Measurements from ENCODE around the gene MCM9.
"Not testable (repeated sequence)": the region's sequence is repeated elsewhere in the genome, so short reads cannot be mapped to it uniquely, and the experiment has no call there.

The MCM9 gene

DNA sequence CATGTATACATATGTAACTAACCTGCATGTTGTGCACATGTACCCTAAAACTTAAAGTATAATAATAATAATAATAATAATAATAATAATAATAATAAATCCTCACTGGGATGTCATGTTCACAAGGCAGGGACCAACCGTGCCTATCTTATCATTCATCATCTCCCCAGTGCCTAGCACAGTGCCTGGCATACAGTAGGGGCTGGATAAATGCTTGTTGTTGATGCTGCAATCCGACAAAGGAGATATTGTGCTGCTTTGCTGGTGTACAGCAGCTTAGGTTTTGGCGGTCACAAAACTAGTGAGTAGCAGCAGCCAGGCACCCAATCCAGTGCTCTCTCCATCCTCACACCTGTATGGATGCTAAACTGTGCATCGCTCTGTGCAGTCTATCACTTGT lies 135.1 kb downstream of the MCM9 start:
- DNase-seq (ENCODE audit: low read depth) = no peak

DNA sequence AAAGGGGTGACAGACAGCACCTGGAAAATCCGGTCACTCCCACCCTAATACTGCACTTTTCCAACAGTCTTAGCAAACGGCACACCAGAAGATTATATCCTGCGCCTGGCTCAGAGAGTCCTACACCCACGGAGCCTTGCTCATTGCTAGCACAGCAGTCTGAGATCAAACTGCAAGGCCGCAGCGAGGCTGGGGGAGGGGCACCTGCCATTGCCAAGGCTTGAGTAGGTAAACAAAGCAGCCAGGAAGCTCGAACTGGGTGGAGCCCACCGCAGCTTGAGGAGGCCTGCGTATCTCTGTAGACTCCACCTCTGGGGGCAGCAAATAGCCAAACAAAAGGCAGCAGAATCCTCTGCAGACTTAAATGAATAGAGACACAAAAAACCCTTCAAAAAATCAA lies 138.4 kb downstream of the MCM9 start:
- not testable (repeated sequence) for DNase-seq (ENCODE audit: low read depth)

DNA sequence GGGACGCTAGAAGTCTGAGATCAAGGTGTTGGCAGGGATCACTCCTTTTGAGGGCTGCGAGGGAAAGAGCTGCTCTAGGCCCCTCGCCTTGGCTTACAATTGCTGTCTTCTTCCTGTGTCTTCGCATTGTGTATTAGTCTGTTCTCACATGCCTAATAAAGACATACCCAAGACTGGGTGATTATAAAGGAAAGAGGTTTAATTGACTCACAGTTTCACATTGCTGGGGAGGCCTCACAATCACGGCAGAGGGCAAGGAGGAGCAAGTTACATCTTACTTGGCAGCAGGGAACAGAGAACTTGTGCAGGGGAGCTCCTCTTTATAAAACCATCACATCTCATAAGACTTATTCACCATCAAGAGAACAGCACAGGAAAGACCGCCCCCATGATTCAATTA lies 143.5 kb downstream of the MCM9 start:
- DNase-seq (ENCODE audit: low read depth) = no peak

DNA sequence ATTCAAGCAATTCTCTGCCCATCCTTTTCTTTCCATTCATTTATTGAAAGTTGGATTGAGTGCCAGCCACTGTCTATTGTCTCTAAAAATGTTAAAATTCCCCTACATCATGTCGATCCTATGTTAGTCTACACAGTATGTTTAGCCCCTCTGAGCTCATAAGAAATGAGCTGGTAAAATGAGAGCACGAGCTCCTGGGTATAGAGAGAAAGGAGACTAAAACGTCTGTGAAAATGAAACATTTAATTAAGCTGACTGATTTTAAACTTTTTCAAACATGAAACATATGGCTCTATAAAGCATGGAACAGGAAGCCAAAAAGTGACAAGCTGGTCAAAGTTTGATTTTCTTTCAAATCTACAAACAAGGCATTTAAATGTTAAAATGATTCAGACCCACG lies 145.0 kb downstream of the MCM9 start:
- DNase-seq (ENCODE audit: low read depth) = no peak

DNA sequence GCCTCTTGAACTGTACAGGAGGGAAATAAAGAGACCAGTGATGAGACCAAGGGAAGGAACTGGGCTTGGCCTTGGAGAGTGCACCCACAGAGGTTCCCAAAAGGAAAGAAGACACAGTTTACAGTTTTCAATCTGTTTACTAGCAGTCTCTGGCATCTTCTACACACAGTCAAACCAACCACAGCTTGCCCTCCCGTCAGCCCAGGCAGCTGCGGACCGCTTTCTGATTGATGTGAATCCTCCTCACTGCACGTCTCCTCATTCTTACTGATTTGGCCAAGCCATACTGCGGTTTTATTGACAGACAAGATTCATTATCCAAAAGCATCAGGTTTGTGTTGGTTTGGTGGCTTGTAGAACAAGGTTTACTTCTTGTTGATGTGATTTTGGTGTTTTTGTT lies 145.5 kb downstream of the MCM9 start:
- DNase-seq (ENCODE audit: low read depth) = no peak

DNA sequence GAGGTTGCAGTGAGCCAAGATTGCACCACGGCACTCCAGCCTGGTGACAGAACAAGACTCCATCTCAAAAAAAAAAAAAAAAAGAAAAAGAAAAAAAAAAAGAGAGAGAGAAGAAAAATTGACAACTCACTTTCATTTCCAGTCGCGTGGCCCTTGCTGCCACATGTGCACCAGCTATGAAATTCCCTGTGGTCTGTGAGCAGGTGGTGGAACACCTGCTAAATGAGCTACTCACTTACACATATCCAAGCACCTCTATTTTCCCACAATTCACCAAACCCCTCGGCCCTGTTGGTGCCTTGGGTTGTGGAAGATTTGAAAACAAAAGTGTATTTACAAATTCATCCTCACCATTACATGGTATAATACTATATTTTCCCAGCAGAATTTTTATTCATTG lies 146.3 kb downstream of the MCM9 start:
- DNase-seq (ENCODE audit: low read depth) = no peak

DNA sequence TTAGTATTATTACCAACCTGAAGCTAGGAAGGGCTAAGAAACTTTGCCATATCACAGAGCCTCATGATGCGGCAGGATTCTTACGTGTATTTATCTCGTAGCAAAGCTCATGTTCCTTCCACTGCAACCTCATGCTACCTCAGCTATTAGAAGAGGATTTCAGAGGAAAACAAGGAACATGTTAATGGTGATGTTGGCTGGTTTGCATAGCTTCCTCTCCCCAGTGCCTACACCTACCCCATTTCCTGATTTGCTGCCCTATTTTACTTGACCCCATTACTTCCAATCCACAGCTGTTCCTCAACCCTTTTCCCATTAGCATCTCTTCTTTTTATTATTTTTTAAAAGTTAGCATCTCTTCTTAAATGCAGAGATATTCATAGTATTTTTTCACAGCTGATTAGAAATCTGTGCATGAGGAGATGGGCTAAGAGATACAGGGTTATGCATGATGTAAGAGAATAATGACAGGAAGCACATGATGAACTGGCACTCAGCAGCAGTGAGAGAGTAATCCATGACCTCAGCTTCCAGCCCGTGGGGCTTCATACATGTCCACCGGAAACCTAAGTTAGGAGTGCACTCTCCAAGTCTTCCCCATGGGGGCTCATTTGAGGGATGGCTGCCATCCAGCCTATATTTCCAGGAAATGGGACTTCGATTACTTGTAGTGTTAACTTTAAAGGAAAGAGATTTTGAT lies 147.1 kb downstream of the MCM9 start:
- DNase-seq (ENCODE audit: low read depth) = no peak

DNA sequence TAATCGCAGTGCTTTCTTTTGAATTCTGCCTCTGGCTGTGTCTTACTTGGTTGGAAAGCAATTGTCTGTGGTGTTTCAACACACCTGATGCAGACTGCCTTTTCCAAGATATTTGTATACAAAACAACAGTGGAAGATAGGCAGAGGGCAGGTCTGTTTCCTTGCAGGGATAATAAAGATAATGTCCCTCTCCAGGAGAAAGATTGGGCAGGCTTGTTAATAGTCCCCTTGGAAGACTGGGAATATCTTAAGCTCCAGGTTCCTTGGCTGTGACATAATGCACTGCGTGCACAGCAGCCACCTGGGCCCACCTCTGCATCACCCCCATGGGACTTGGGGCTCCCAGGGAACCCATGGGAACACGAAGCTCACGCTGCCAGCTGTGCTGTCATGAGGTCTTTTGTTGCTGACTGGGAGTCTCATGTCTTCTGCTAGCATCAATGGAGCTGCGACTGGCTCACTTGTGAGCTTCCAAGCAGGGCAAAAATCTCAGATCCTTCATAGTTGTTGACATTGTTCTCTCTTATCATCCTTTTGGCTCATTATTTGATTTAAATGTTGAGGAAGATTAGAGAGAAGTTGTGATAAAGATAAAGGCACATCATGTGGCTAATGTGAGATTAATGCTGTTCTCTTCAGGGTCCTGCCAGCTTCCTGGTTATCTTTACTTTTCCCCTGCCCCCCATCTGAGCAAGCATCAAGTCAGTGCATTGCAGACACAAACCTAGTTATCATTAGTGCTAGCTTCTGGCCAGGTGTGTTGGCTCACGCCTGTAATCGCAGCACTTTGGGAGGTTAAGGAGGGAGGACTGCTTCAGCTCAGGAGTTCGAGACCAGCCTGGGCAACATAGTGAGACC lies 148.1 kb downstream of the MCM9 start:
- DNase-seq (ENCODE audit: low read depth) = no peak

DNA sequence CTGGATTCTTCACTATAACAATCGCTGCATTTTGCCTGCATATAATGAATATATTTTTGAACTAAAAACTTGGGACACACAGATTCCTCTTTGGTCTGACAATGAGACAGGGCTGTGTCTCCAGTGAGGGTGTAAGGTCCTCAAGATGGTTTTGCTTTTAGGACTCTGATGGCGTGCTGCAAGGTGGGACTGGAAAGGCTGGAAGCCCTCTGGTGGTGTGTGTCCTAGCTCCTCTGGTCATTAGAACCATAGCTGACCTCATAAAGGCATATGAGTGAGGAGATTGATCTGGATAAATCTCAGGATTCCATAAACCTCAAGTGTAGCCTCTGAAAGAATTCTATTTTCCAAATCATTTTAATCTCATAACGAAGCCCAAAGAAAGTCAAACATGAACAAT lies 149.4 kb downstream of the MCM9 start:
- no peak for DNase-seq (ENCODE audit: low read depth)

DNA sequence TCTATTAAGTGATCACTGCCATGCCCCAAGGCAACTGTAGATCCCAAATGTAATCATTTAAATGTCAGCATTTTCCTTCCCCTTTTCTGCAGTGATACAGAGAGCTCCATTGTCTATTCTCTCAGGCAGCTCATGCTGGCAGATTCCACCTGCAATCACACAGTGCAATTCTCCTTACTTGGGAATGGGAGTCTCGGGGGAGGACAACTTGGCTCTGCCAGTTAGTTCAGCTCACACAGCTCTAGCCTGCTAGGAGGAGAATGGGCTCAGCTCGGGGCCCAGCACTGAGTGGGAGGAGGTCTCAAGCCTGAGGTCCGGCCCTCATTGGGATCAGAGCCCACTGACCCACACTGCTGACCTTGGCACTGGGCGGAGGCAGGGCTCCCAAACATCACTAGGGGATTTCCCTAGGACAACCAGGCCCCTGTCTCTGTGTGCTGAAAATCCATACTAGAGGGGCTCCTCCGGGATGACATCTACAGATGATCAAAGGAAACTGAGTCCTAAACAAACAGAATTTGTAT lies 150.3 kb downstream of the MCM9 start:
- no peak for DNase-seq (ENCODE audit: low read depth)

DNA sequence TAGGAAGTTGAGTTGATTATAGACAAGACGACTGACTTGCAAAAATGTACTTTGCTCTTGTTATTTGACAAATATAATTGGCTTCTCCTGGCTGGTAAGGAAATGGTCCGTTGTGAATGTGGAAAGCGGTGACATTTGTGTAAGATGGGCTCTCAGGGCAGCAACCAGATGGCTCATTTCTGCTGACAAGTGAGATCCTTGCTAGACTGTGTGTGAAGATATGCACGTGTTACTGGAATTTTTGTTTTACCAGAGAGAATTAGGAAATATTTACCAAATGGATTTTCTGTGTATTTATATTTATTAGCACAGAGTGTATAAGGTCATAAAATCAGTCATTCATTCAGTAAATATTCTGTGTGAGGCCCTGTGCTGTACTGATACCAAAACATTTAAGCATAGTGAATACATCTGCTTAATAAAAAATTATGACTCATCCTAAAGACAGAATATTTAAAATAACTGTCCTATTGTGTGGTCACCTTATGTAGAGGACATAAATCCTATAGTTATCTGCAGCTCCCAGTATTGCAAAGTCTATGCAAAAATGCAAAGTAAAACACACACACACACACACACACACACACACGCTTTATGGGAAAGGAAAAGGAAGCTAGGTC lies 150.9 kb downstream of the MCM9 start:
- no peak for DNase-seq (ENCODE audit: low read depth)

DNA sequence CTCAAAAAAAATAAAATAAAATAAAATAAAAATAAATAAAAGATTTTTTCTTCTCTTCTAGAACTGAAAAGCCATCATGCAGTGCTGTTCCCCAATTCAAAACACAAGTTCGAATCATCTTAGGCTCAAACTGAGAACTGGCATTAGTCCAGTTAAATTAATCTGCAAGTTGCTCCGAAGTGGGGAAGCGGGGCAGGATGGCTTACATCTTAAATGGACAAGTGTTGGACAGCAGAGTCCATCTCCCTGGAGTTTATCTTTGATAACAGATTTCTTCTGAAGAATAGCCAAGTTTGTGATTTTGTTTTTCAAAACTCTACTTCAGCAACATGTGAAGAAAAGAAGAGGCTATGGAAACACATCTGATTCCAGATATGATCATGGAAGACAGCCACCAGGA lies 152.3 kb downstream of the MCM9 start:
- DNase-seq (ENCODE audit: low read depth) = no peak

DNA sequence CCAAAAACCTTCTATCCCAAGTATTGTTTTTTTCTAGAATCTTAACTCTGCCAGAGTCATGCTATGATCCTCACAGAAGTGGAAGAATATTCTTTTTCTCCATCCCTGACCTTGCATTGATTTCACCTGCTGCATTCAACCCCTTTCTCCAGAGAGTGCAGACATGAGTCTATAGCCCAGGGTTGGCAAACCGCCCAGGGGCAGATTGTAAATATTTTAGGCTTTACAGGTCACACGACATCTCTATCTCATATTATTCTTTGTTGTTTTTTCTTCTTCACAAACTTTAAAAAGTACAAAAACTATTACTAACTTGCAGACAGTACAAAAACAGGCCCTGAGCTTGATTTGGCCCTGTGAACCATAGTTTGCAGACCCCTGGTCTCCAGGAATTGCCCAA lies 153.1 kb downstream of the MCM9 start:
- no peak for DNase-seq (ENCODE audit: low read depth)

DNA sequence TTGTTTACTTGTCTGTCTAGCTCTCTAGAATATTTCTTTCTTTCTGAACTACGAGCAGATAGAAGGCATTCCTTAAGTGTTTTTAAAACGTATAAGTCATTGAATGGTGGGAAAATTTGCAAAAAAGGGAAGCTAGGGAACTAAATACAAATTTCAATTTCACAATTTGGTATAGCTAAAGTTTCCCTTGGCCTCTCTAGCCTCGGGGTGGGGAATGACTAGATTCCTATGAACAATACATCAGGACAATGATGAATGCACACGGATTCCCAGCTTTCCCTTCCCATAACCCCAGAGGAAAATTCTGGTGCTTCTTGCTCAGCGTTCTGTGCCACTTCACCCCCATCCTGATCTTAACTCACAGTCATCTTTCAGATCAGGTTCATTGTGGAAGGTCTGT lies 154.3 kb downstream of the MCM9 start:
- no peak for DNase-seq (ENCODE audit: low read depth)

DNA sequence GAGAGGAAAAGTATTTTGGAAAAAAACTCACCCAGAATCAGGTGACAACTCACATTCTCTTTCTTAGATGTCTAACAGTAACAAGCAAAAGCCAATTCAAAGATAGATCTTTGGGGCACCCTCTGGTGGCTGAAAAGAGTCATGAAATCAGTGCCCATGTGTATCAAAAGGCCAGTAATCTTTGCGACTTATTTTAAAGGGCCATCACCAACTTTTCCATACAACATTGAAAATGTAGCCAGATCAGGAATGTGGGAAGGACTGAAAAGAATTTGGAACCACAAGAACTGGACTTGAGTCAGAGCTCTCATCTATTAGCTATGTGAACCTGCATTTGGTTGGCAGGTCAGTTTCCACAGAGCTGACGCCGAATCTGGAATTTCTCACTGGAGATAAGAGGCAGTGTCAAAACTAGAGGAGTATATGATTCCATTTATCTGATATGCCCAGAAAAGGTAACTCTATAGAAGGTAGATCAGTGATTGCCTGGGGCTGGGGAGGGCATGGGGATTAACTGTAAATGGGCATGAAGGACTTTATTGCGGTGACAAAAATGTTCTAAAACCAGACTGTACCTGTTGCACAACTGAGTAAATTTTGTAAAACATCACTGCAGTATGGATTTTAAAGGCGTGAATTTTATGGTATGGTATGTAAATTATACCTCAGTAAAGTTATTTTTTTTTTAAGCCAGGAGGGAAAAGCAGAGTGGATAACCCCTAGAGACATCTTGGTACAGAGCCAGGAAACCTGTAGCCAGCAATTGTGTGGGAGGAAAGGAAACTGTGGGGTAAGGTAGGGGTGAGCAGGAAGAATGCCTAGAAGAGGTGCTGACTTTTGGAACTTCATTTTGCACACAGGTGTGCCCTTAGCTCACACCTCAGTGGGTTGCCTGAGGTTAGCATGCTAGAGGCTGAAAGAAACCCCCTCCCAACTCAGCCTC lies 158.1 kb downstream of the MCM9 start:
- no peak for DNase-seq (ENCODE audit: low read depth)

DNA sequence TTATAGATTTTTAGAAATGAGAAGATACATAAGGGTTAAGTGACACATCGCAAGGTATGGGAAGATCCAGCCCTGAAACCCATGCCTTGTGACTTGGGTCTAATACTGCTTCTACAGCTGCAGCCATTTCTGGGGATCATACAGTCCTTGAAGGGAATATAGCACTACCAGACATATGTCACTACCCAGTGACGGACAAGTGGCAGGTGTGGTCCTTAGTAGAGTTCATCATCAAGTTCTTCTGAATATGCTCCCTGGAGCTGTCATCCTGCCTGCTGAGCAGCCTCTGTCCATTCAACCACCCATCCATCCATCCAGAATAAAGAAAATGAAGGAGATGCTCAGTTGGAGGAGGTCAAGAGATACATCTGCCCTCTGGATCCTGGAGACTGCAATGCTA lies 159.6 kb downstream of the MCM9 start:
- DNase-seq (ENCODE audit: low read depth) = no peak

DNA sequence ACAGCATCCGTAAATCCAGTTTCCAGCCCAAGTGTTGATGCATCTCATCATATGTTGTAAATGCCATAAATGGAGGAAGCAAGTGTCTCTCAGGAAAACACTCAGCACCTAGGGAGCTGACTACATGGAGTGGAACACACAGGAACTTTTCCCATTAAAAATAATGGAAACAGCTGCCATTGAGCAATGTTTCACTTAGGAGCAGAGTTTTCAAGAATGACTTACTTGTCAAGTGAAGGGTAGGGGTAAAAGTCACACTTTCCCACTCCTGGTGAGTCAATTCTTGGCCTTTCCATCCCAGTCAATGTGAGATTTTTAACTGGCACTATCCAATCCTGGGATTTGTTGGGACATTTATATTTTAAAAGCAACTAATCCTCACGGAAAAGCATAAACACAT lies 160.4 kb downstream of the MCM9 start:
- DNase-seq (ENCODE audit: low read depth) = no peak

DNA sequence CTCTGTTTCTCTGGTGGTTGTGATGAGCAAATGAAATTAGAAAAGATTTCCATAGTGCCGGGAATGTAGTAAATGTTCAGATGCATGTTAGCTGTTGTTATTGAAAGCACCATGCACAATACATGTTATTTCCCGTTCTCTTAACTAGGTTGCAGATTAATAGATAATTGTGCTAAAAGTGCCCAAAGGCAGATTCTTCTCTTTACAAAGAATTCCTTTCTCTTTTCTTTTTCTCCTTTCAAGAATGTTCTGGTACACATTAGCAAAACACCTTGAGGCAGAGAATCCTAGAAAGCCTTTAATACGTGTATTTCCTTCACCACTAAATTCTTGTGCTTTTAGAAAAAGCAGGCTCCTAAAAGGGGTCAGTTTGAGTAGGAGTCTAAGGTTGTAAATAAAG lies 162.1 kb downstream of the MCM9 start:
- DNase-seq (ENCODE audit: low read depth) = no peak

DNA sequence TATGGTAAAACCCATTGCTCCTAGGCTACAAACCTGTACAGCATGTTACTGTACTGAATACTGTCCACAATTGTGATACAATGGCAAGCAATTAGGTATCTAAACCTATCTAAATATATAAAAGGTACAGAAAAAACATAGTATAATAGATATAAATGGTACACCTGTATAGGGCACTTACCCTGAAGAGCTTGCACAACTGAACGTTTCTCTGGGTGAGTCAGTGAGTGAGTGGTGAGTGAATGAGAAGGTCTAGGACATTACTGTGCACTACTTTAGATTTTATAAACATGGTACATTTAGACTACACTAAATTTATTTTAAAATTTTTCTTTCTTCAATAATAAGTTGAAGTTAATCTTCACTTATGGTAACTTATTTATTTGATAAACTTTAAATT lies 163.7 kb downstream of the MCM9 start:
- no peak for DNase-seq (ENCODE audit: low read depth)

DNA sequence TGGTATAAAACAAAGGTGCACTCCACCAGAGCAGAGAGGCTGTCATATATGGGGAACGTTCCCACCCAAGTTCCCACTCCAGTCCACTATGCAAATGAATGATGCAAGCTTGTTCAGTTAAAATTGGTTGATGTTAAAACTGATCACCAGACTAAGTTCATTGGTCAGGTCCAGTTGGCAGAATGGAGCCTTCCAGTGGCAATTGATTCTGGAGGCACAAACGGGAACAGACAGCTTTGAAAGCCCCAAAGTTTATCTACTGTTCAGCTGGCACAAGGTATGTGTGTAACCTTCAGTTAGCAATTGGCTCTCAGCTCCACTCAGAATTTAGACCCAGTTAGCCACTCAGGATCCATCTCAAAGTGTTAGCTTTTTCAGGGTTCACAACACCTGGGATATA lies 164.1 kb downstream of the MCM9 start:
- DNase-seq (ENCODE audit: low read depth) = no peak

DNA sequence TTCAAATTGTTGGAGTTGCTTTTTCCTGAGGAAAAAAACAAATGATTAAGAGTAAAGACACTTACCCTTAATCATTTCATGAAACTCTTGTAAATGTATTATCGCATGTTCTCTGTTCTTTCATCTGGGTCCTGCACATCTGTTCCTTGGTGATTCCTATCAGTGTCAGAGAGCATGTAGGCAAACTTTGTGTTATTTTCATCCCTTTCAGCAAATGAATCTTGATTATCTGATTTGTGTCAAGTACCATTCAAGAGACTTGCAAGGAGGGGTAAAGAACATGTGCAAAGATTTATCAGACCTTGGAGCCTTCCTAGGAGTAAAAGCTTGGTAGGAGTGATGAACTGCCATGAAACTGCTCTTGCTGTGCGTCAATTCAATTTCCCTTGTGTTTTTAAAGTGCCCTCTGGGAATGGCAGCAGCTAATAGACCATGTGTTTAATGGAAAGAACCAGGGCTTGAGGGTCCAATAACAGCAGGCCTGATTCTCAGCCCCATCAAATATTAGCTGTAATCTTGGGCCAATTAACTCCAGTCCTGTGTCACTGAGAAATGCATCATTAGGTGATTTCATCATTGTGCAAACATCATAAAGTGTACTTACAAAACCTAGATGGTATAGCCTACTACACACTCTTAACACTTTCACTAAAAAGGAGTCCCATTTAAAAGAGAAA lies 164.7 kb downstream of the MCM9 start:
- DNase-seq (ENCODE audit: low read depth) = no peak

All from stimulated activated CD8-positive, alpha-beta memory T cell treated with anti-CD3 and anti-CD28 coated beads, Interleukin-15, amount 100 ng/mL, for 24 hours (primary cell).